ENCODE results near the gene IGBP1.
A peak's percentile ranks its signal among the peaks of the same experiment; 100 is the strongest.

The IGBP1 gene

GRCh38 chrX:70174754-70175153 lies 41.5 kb downstream of the IGBP1 start:
- Histone ChIP-seq H3K27me3 (ENCODE audit: insufficient read depth, low read length, poor library complexity, severe bottlenecking) (no peaks in the 10 kb centered on the region), H3K9ac (ENCODE audit: low read depth, low read length, poor library complexity, severe bottlenecking) (no peak overlapping the region), H3K36me3 (ENCODE audit: insufficient read depth, low read length) (no peaks in the 10 kb centered on the region), H3K4me1 (ENCODE audit: insufficient read depth, low read length, poor library complexity, severe bottlenecking) (no peaks in the 10 kb centered on the region), H2AFZ (ENCODE audit: low read length) (no peak overlapping the region), H3K79me2 (ENCODE audit: insufficient read depth, low read length) (no peaks in the 10 kb centered on the region), H3K9me2 (replicated peaks; ENCODE audit: low read depth, low read length) (no peaks in the 10 kb centered on the region), H3K4me2 (ENCODE audit: low read depth, low read length, poor library complexity, severe bottlenecking) (no peak overlapping the region), H3K4me3 (ENCODE audit: low read length, poor library complexity, severe bottlenecking) (no peak overlapping the region), H3K9me3 (ENCODE audit: insufficient read depth, low read depth, low read length) (no peaks in the 10 kb centered on the region), H4K20me1 (ENCODE audit: insufficient read depth, low read length, poor library complexity, severe bottlenecking) (no peaks in the 10 kb centered on the region), H3F3A (ENCODE audit: low read depth) (no peaks in the 10 kb centered on the region)
- TF ChIP-seq CTCF (conservative IDR thresholded peaks at IDR 0.05; ENCODE audit: low read length) (no peak), EZH2phosphoT487 (IDR thresholded peaks at IDR 0.05; ENCODE audit: borderline replicate concordance) (no peak)

GRCh38 chrX:70175338-70175737 lies 42.1 kb downstream of the IGBP1 start:
- H3K4me3 ChIP-seq (ENCODE audit: low read length, poor library complexity, severe bottlenecking): no peak overlapping the region
- no peaks in the 10 kb centered on the region for H3K9me2 ChIP-seq (replicated peaks; ENCODE audit: low read depth, low read length)
- H3K27me3 ChIP-seq (ENCODE audit: insufficient read depth, low read length, poor library complexity, severe bottlenecking): no peaks in the 10 kb centered on the region
- no peak overlapping the region for H3K9ac ChIP-seq (ENCODE audit: low read depth, low read length, poor library complexity, severe bottlenecking)
- no peaks in the 10 kb centered on the region for H3F3A ChIP-seq (ENCODE audit: low read depth)
- H4K20me1 ChIP-seq (ENCODE audit: insufficient read depth, low read length, poor library complexity, severe bottlenecking): no peaks in the 10 kb centered on the region
- no peak for TF ChIP-seq EZH2phosphoT487 (IDR thresholded peaks at IDR 0.05; ENCODE audit: borderline replicate concordance)
- TF ChIP-seq CTCF (conservative IDR thresholded peaks at IDR 0.05; ENCODE audit: low read length): no peak
- H3K9me3 ChIP-seq (ENCODE audit: insufficient read depth, low read depth, low read length): no peaks in the 10 kb centered on the region
- no peaks in the 10 kb centered on the region for H3K36me3 ChIP-seq (ENCODE audit: insufficient read depth, low read length)
- no peak overlapping the region for H3K4me2 ChIP-seq (ENCODE audit: low read depth, low read length, poor library complexity, severe bottlenecking)
- no peaks in the 10 kb centered on the region for H3K4me1 ChIP-seq (ENCODE audit: insufficient read depth, low read length, poor library complexity, severe bottlenecking)
- H2AFZ ChIP-seq (ENCODE audit: low read length): no peak overlapping the region
- H3K79me2 ChIP-seq (ENCODE audit: insufficient read depth, low read length): no peaks in the 10 kb centered on the region

GRCh38 chrX:70176938-70177533 lies 43.8 kb downstream of the IGBP1 start, which contains the start of gene DGAT2L6:
Gene DGAT2L6, plus strand, starts transcription at chrX:70177483. Its CDS starts 100 bp downstream, at chrX:70177583.
- H3K4me2 ChIP-seq (ENCODE audit: low read depth, low read length, poor library complexity, severe bottlenecking): peak within 1 kb of the TSS; percentile 56
- H3K4me1 ChIP-seq (ENCODE audit: insufficient read depth, low read length, poor library complexity, severe bottlenecking): no peaks in the 10 kb centered on the region
- no peaks in the 10 kb centered on the region for H3K9me2 ChIP-seq (replicated peaks; ENCODE audit: low read depth, low read length)
- H3K4me3 ChIP-seq (ENCODE audit: low read length, poor library complexity, severe bottlenecking): peak within 1 kb of the TSS; percentile 29
- TF ChIP-seq EZH2phosphoT487 (IDR thresholded peaks at IDR 0.05; ENCODE audit: borderline replicate concordance) (no peak), CTCF (conservative IDR thresholded peaks at IDR 0.05; ENCODE audit: low read length) (no peak)
- H3K9ac ChIP-seq (ENCODE audit: low read depth, low read length, poor library complexity, severe bottlenecking): no peak within 1 kb of the TSS
- H3K9me3 ChIP-seq (ENCODE audit: insufficient read depth, low read depth, low read length): no peaks in the 10 kb centered on the region
- no peaks in the 10 kb centered on the region for H3K36me3 ChIP-seq (ENCODE audit: insufficient read depth, low read length)
- H3K27me3 ChIP-seq (ENCODE audit: insufficient read depth, low read length, poor library complexity, severe bottlenecking): no peaks in the 10 kb centered on the region
- no peaks in the 10 kb centered on the region for H4K20me1 ChIP-seq (ENCODE audit: insufficient read depth, low read length, poor library complexity, severe bottlenecking)
- no peak within 1 kb of the TSS for H2AFZ ChIP-seq (ENCODE audit: low read length)
- H3F3A ChIP-seq (ENCODE audit: low read depth): no peaks in the 10 kb centered on the region
- no peaks in the 10 kb centered on the region for H3K79me2 ChIP-seq (ENCODE audit: insufficient read depth, low read length)
